Omental fat pad (tissue), 4 donors: ENCODE data around the gene ZNF652. TPM values are rescaled to one million over a fixed set of nuclear protein-coding genes. Genes with fewer than 3 reads are reported as not detected.

ENCODE experiments used
- ATAC-seq: fragments of 150-250 bp; one replicate; pipeline ENCODE4 v1.9.1; 2016; ENCODE audit warnings: mild to moderate bottlenecking, moderate library complexity; ENCODE audit not compliant: low FRiP score
- DNase-seq: peaks from one replicate; pipeline ENCODE4 v3.0.0-alpha.2; 2019; ENCODE audit warnings: low spot score
- CTCF ChIP-seq, 3 donors: fragments of 450-650 bp; IDR thresholded peaks; one replicate each; pipeline ENCODE4 v1.5.1; 2016 to 2017; ENCODE audit warnings: antibody characterized with exemption in 3 of 3, mild to moderate bottlenecking in 3 of 3, moderate library complexity in 2 of 3
- total RNA-seq, 4 donors: library from RNA; depleted of rRNA; stranded (reverse); fragments of >200 nt; gene quantifications; one replicate each; pipeline ENCODE4 v1.1.0, GENCODE V29; 2016

Gene ZNF652
- total RNA-seq, 4 donors from 2014 or later: 22.9 to 50.0 (median 31.0) TPM

GRCh38 chr17:49404361-49404760, 42.3 kb upstream of the ZNF652 start:
- no peak for TF ChIP-seq CTCF (IDR thresholded peaks at IDR 0.05)
- ATAC-seq (no peak), DNase-seq (no peak)

- ATAC-seq: no peak
- TF ChIP-seq CTCF (IDR thresholded peaks at IDR 0.05): no peak
- no peak for DNase-seq
These were observed 41.7 kb upstream of the ZNF652 start for GRCh38 chr17:49403514-49404289.

GRCh38 chr17:49402706-49403105, 40.7 kb upstream of the ZNF652 start:
- DNase-seq: no peak
- no peak for ATAC-seq
- no peak for TF ChIP-seq CTCF (IDR thresholded peaks at IDR 0.05)

GRCh38 chr17:49401971-49402611, 40.0 kb upstream of the ZNF652 start:
- no peak for TF ChIP-seq CTCF (IDR thresholded peaks at IDR 0.05)
- ATAC-seq (no peak), DNase-seq (no peak)

- ATAC-seq: no peak
- DNase-seq: no peak
These were observed 37.9 kb upstream of the ZNF652 start for GRCh38 chr17:49399995-49400394.

GRCh38 chr17:49397586-49397985, 35.5 kb upstream of the ZNF652 start:
- no peak for TF ChIP-seq CTCF (IDR thresholded peaks at IDR 0.05)
- no peak for DNase-seq
- ATAC-seq: no peak

More at GRCh38 chr17:49399995-49400394, 37.9 kb upstream of the ZNF652 start:
- no peak for TF ChIP-seq CTCF (IDR thresholded peaks at IDR 0.05)
